ENCODE results near the gene IGSF21. TPM values are rescaled to one million over a fixed set of nuclear protein-coding genes. Genes with fewer than 3 reads are reported as not detected.
A peak's percentile ranks its signal among the peaks of the same experiment; 100 is the strongest.

IGSF21 gene
- total RNA-seq, 1 experiment from 2014 or later: 5.2 TPM

DNA sequence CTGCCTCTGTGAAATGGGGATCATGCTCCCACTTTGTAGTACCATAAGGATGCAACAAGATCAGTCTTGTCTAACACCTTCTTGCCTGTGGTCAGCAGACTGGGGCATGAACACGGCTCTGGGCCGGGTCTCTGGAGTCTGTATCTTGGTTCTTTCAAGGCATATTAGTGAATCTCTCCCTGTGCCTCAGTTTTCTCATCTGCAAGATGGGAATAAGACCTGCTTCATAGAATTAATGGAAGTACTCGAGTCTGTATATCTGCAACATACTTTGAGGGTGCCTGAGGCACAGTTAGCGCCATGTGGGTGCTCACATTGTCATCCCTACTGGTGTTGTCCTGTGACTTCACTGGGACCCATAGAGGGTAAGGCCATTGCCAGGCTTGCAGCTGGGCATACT lies 84.6 kb downstream of the IGSF21 start:
- H3K27me3 ChIP-seq (ENCODE audit: insufficient read depth, low read length): no peaks in the 10 kb centered on the region

More for the DNA sequence above, 84.6 kb downstream of the IGSF21 start:
- no peak overlapping the region for H2BK20ac ChIP-seq (ENCODE audit: low read depth, low read length, poor library complexity, severe bottlenecking)
- Mint-ChIP-seq H3K4me1 (peaks cover 28 to 31% of the 10 kb centered on the region in 2 experiments), H3K9me3 (no peaks in the 10 kb centered on the region), H3K27me3 (ENCODE audit: low read depth) (peaks cover 2% of the 10 kb centered on the region), H3K27ac (peak overlapping the region in 1 of 3 experiments; percentile 76; a peak in 2 of 7 replicates), H3K4me3 (no peak overlapping the region), H3K36me3 (ENCODE audit: insufficient read depth in 1 of 3, low read depth in 3 of 3) (no peaks in the 10 kb centered on the region)
- H3K4me1 ChIP-seq (ENCODE audit: insufficient read depth, low read length): no peaks in the 10 kb centered on the region
- H4K20me1 ChIP-seq (ENCODE audit: control insufficient read depth, insufficient read depth, insufficient read length): no peaks in the 10 kb centered on the region
- H3K9me3 ChIP-seq (ENCODE audit: control insufficient read depth, low read depth, low read length): no peaks in the 10 kb centered on the region
- no peak overlapping the region for H3K14ac ChIP-seq (ENCODE audit: insufficient read depth, low read length)
- no peak overlapping the region for H4K5ac ChIP-seq (ENCODE audit: insufficient read length, low read depth, low read length)
- no peak overlapping the region for H2BK15ac ChIP-seq (ENCODE audit: low read depth, low read length)
- H2BK120ac ChIP-seq (ENCODE audit: low read depth, low read length, poor library complexity, severe bottlenecking): no peak overlapping the region
- H3K27ac ChIP-seq (ENCODE audit: insufficient read length, low read depth, low read length): no peak overlapping the region
- TF ChIP-seq CTCF (conservative IDR thresholded peaks at IDR 0.05): no peak
- WGBS (ENCODE audit: extremely low coverage, insufficient read length, low lambda C conversion rate): no CpG with 5 or more reads among the region's 4 CpGs
- H3T11ph ChIP-seq (ENCODE audit: low read length): no peak overlapping the region
- H3K23me2 ChIP-seq (ENCODE audit: insufficient read length, low read depth, low read length, poor library complexity, severe bottlenecking): no peaks in the 10 kb centered on the region
- H3K79me1 ChIP-seq (ENCODE audit: insufficient read depth, low read depth, low read length, poor library complexity, severe bottlenecking): no peaks in the 10 kb centered on the region
- H2AK5ac ChIP-seq (ENCODE audit: insufficient read length, low read length): no peak overlapping the region
- no peak overlapping the region for H3K9ac ChIP-seq (ENCODE audit: extremely low read depth, insufficient read length, low read length)
- H2AFZ ChIP-seq (ENCODE audit: low read length): no peak overlapping the region
- no peak overlapping the region for H3K4ac ChIP-seq (ENCODE audit: low read depth, low read length)
- H4K8ac ChIP-seq (replicated peaks; ENCODE audit: insufficient read length, low read depth, low read length): no peak overlapping the region
- H4K91ac ChIP-seq (ENCODE audit: insufficient read length, low read depth, low read length): no peak overlapping the region
- no peak overlapping the region for H2BK12ac ChIP-seq (ENCODE audit: insufficient read length, low read depth, low read length)
- H3K56ac ChIP-seq (ENCODE audit: insufficient read length, low read depth, low read length): no peak overlapping the region
- H3K23ac ChIP-seq (ENCODE audit: insufficient read length, low read depth, low read length): no peak overlapping the region
- H3K4me2 ChIP-seq (ENCODE audit: insufficient read depth, insufficient read length, low read length): no peak overlapping the region
- H3K79me2 ChIP-seq (ENCODE audit: insufficient read depth, low read length): no peaks in the 10 kb centered on the region
- H3K18ac ChIP-seq (ENCODE audit: insufficient read length, low read depth, low read length): no peak overlapping the region
- no peak overlapping the region for H2BK5ac ChIP-seq (ENCODE audit: insufficient read length, low read length)
- no peak for DNase-seq

Measured in H9 (cell line).